Gastrocnemius medialis (tissue), 4 donors: ENCODE measurements around the gene PPCDC.

Source experiments
- CTCF ChIP-seq, 5 experiments: fragments of 450-650 bp in 3 of 5; fragments of 200-600 bp in 2 of 5; sonication (generic) in 2 of 5; IDR thresholded peaks in 4 of 5; conservative IDR thresholded peaks in 1 of 5; 1 replicate in 4 of 5; 2 replicates in 1 of 5; pipeline ENCODE4 v1.5.1; 2016 to 2019; ENCODE audit warnings: antibody characterized with exemption in 5 of 5, mild to moderate bottlenecking in 3 of 5, moderate library complexity in 3 of 5
- POLR2A ChIP-seq, 2 donors: fragments of 450-650 bp; IDR thresholded peaks; one replicate each; pipeline ENCODE4 v1.6.1; 2017; ENCODE audit warnings: antibody characterized with exemption in 2 of 2, mild to moderate bottlenecking in 2 of 2, moderate library complexity in 2 of 2

- no peak for TF ChIP-seq CTCF (IDR thresholded peaks at IDR 0.05 in 4 of 5, conservative IDR thresholded peaks at IDR 0.05 in 1 of 5)
- no peak for TF ChIP-seq POLR2A (IDR thresholded peaks at IDR 0.05)
Measured at GRCh38 chr15:75022783-75023180, 608 bp upstream of the PPCDC start.
